KG1 (cell line): ENCODE data around the gene SMARCA4.
"Not testable (repeated sequence)": the region's sequence is repeated elsewhere in the genome, so short reads cannot be mapped to it uniquely, and the experiment has no call there.

Experiments used
- DNase-seq: peaks from one replicate; lab custom pipeline; 2025; lab: John Stamatoyannopoulos, UW

SMARCA4 gene

GRCh38 chr19:11101057-11101456 is 140.2 kb downstream of the SMARCA4 start:
- no peak for DNase-seq

GRCh38 chr19:11102944-11103343 is 142.1 kb downstream of the SMARCA4 start:
- DNase-seq = no peak

- DNase-seq = not testable (repeated sequence)
Observed at GRCh38 chr19:11103667-11104066, 142.8 kb downstream of the SMARCA4 start.

GRCh38 chr19:11105014-11105636 is 144.3 kb downstream of the SMARCA4 start:
- no peak for DNase-seq

GRCh38 chr19:11106477-11106876 is 145.6 kb downstream of the SMARCA4 start:
- DNase-seq = no peak

- DNase-seq = no peak
Observed at GRCh38 chr19:11108746-11109145, 147.9 kb downstream of the SMARCA4 start.

GRCh38 chr19:11111117-11111770 is 150.4 kb downstream of the SMARCA4 start:
- no peak for DNase-seq

GRCh38 chr19:11111771-11112144 is 150.9 kb downstream of the SMARCA4 start:
- DNase-seq = no peak
